Measurements from ENCODE around the gene SRP68. TPM values are rescaled to one million over a fixed set of nuclear protein-coding genes. Genes with fewer than 3 reads are reported as not detected.
"Not testable (repeated sequence)": the region's sequence is repeated elsewhere in the genome, so short reads cannot be mapped to it uniquely, and the experiment has no call there.

Gene SRP68
- total and polyA plus RNA-seq, 4 donors = 30.8 to 68.9 (median 57.0) TPM

GRCh38 chr17:76079535-76079955 lies 7.2 kb upstream of the SRP68 start:
- Histone ChIP-seq H3K27me3 (ENCODE audit: control insufficient read depth in 3 of 3, insufficient read depth in 3 of 3, low read length in 2 of 3) (peaks cover 4 to 51% (median 43%) of the 10 kb centered on the region in 3 donors), H3K27ac (ENCODE audit: low read depth in 1 of 2, low read length in 1 of 2) (no peak overlapping the region), H3K9me3 (ENCODE audit: control insufficient read depth in 4 of 4, insufficient read depth in 3 of 4, low read length in 3 of 4) (peaks cover 0 to 8% (median 0%) of the 10 kb centered on the region in 4 donors), H3K4me3 (no peak overlapping the region), H3K9ac (ENCODE audit: insufficient read depth in 1 of 2, low read length in 2 of 2) (no peak overlapping the region), H3K36me3 (ENCODE audit: control insufficient read depth in 4 of 4, insufficient read depth in 4 of 4, low read length in 4 of 4) (peaks cover 0 to 26% (median 9%) of the 10 kb centered on the region in 4 donors), H3K4me1 (ENCODE audit: control insufficient read depth in 5 of 5, insufficient read depth in 5 of 5, low read length in 5 of 5) (peaks cover 0 to 48% (median 19%) of the 10 kb centered on the region in 5 donors)
- WGBS, 2 donors = 28 to 31% methylated on average over 9 of the region's 9 CpGs
- TF ChIP-seq CTCF (IDR thresholded peaks at IDR 0.05; ENCODE audit: control extremely low read depth, extremely low read depth) = no peak
- DNase-seq = peak in 1 of 3 donors; percentile 22
- ATAC-seq (ENCODE audit: insufficient read depth, low FRiP score) = no peak

- ATAC-seq (ENCODE audit: insufficient read depth, low FRiP score) = no peak
- no peak within 1 kb of the TSS for H3K27ac ChIP-seq (ENCODE audit: low read depth in 1 of 2, low read length in 1 of 2)
- no peak for TF ChIP-seq CTCF (IDR thresholded peaks at IDR 0.05; ENCODE audit: control extremely low read depth, extremely low read depth)
- DNase-seq = no peak
- H3K36me3 ChIP-seq (ENCODE audit: control insufficient read depth in 4 of 4, insufficient read depth in 4 of 4, low read length in 4 of 4) = peaks cover 0 to 21% (median 6%) of the 10 kb centered on the region in 4 donors
- no peak within 1 kb of the TSS for H3K4me3 ChIP-seq
- H3K27me3 ChIP-seq (ENCODE audit: control insufficient read depth in 3 of 3, insufficient read depth in 3 of 3, low read length in 2 of 3) = peaks cover 4 to 53% (median 44%) of the 10 kb centered on the region in 3 donors
- peaks cover 0 to 48% (median 19%) of the 10 kb centered on the region in 5 donors for H3K4me1 ChIP-seq (ENCODE audit: control insufficient read depth in 5 of 5, insufficient read depth in 5 of 5, low read length in 5 of 5)
- 64 to 68% methylated on average over 17 of the region's 17 CpGs for WGBS, 2 donors
- peaks cover 0 to 8% (median 0%) of the 10 kb centered on the region in 4 donors for H3K9me3 ChIP-seq (ENCODE audit: control insufficient read depth in 4 of 4, insufficient read depth in 3 of 4, low read length in 3 of 4)
- H3K9ac ChIP-seq (ENCODE audit: insufficient read depth in 1 of 2, low read length in 2 of 2) = no peak within 1 kb of the TSS
These were observed 6.7 kb upstream of the SRP68 start, which contains the start of gene ZACN for GRCh38 chr17:76078860-76079534. TSS of gene ZACN (plus strand) at chr17:76079182. CDS start at chr17:76079265, 83 bp downstream.

- DNase-seq; ATAC-seq (ENCODE audit: insufficient read depth, low FRiP score); H3K27ac ChIP-seq (ENCODE audit: low read depth in 1 of 2, low read length in 1 of 2); H3K4me3 ChIP-seq; H3K9ac ChIP-seq (ENCODE audit: insufficient read depth in 1 of 2, low read length in 2 of 2); H3K9me3 ChIP-seq (ENCODE audit: control insufficient read depth in 4 of 4, insufficient read depth in 3 of 4, low read length in 3 of 4): not testable (repeated sequence)
- peaks cover 0 to 46% (median 13%) of the 10 kb centered on the region in 5 donors for H3K4me1 ChIP-seq (ENCODE audit: control insufficient read depth in 5 of 5, insufficient read depth in 5 of 5, low read length in 5 of 5)
- 28 to 38% methylated on average over 5 of the region's 5 CpGs for WGBS, 2 donors
- peaks cover 4 to 58% (median 50%) of the 10 kb centered on the region in 3 donors for H3K27me3 ChIP-seq (ENCODE audit: control insufficient read depth in 3 of 3, insufficient read depth in 3 of 3, low read length in 2 of 3)
- H3K36me3 ChIP-seq (ENCODE audit: control insufficient read depth in 4 of 4, insufficient read depth in 4 of 4, low read length in 4 of 4) = peaks cover 0 to 15% (median 5%) of the 10 kb centered on the region in 4 donors
These were observed 6.1 kb upstream of the SRP68 start for GRCh38 chr17:76078370-76078769.

GRCh38 chr17:76077584-76078110 lies 5.3 kb upstream of the SRP68 start:
- peaks cover 0 to 8% (median 0%) of the 10 kb centered on the region in 4 donors for H3K9me3 ChIP-seq (ENCODE audit: control insufficient read depth in 4 of 4, insufficient read depth in 3 of 4, low read length in 3 of 4)
- WGBS, 2 donors = 23 to 30% methylated on average over 10 to 12 of the region's 12 CpGs
- no peak overlapping the region for H3K4me3 ChIP-seq
- no peak overlapping the region for H3K9ac ChIP-seq (ENCODE audit: insufficient read depth in 1 of 2, low read length in 2 of 2)
- DNase-seq (no peak), ATAC-seq (ENCODE audit: insufficient read depth, low FRiP score) (no peak)
- H3K27ac ChIP-seq (ENCODE audit: low read depth in 1 of 2, low read length in 1 of 2) = no peak overlapping the region
- TF ChIP-seq CTCF (IDR thresholded peaks at IDR 0.05; ENCODE audit: control extremely low read depth, extremely low read depth) = no peak
- peaks cover 4 to 58% (median 50%) of the 10 kb centered on the region in 3 donors for H3K27me3 ChIP-seq (ENCODE audit: control insufficient read depth in 3 of 3, insufficient read depth in 3 of 3, low read length in 2 of 3)
- peaks cover 0 to 42% (median 13%) of the 10 kb centered on the region in 5 donors for H3K4me1 ChIP-seq (ENCODE audit: control insufficient read depth in 5 of 5, insufficient read depth in 5 of 5, low read length in 5 of 5)
- H3K36me3 ChIP-seq (ENCODE audit: control insufficient read depth in 4 of 4, insufficient read depth in 4 of 4, low read length in 4 of 4) = peaks cover 0 to 8% (median 2%) of the 10 kb centered on the region in 4 donors

Data from lung (tissue), 12 donors.